GM12878 (cell line): ENCODE results near the gene PSMD8. TPM values are rescaled to one million over a fixed set of nuclear protein-coding genes. Genes with fewer than 3 reads are reported as not detected.

Experiments used
- ATAC-seq: fragments of 200-7000 bp; cut with Tn5 transposase; 3 replicates; pipeline ENCODE4 v1.9.1; 2020; ENCODE audit warnings: mild to moderate bottlenecking, moderate library complexity
- BruUV-seq: library from RNA; stranded (reverse); fragments of 400-500 nt; replicated peaks from 2 replicates; lab custom pipeline; 2021; lab: Mats Ljungman, UMichigan
- CTCF ChIA-PET: fragments of 300-600 bp; sonication (Branson Sonifier 250); formaldehyde crosslinking; extraction: SDS; loops from one replicate; lab custom pipeline; 2021; ENCODE audit warnings: inconsistent platforms; lab: Yijun Ruan, JAX
- POLR2A ChIA-PET: fragments of 350-600 bp; formaldehyde crosslinking; extraction: SDS; loops from one replicate; lab custom pipeline; 2021; ENCODE audit warnings: inconsistent platforms; lab: Charles Lee
- RAD21 ChIA-PET: fragments of 300-600 bp; sonication (Branson Sonifier 250); formaldehyde crosslinking; loops from one replicate; lab custom pipeline; 2023; ENCODE audit warnings: antibody characterized with exemption; ENCODE audit not compliant: unreplicated experiment; lab: Charles Lee
- SMC1A ChIA-PET: fragments of 300-600 bp; sonication (Branson Sonifier 250); formaldehyde crosslinking; loops from one replicate; lab custom pipeline; 2023; ENCODE audit not compliant: unreplicated experiment, uncharacterized antibody; lab: Charles Lee
- DNase-seq: peaks from one replicate; pipeline ENCODE4 v3.0.0-alpha.2; 2011; ENCODE audit warnings: low read depth, low spot score
- FAIRE-seq: peaks from 3 replicates; lab custom pipeline; 2011; peaks lifted over from hg19 to GRCh38; lab: Jason Lieb, UNC
- H2AFZ ChIP-seq: 2 replicates; pipeline ENCODE4 v1.6.0; 2011; ENCODE audit warnings: low read depth, low read length, control low read depth; ENCODE audit not compliant: control insufficient read depth
- H3K27ac ChIP-seq: 2 replicates; pipeline ENCODE4 v1.5.1; 2011; ENCODE audit warnings: control low read depth; ENCODE audit not compliant: control insufficient read depth, insufficient read depth
- H3K27me3 ChIP-seq, 2 experiments: replicated peaks in 1 of 2; 2 replicates each; pipeline versions ENCODE4 v1.6.0 to v1.6.1; 2011; ENCODE audit warnings: low read length in 1 of 2; ENCODE audit not compliant: control insufficient read depth in 2 of 2, insufficient read depth in 2 of 2
- H3K36me3 ChIP-seq, 2 experiments: 2 replicates each; pipeline ENCODE4 v1.5.1; 2011; ENCODE audit warnings: low read length in 1 of 2; ENCODE audit not compliant: control insufficient read depth in 2 of 2, insufficient read depth in 2 of 2
- H3K4me1 ChIP-seq: 2 replicates; pipeline ENCODE4 v1.6.1; 2011; ENCODE audit warnings: mild to moderate bottlenecking, low read length, moderate library complexity, mixed read lengths; ENCODE audit not compliant: control insufficient read depth, insufficient read depth
- H3K4me2 ChIP-seq: 2 replicates; pipeline ENCODE4 v1.6.0; 2011; ENCODE audit warnings: control low read depth; ENCODE audit not compliant: control insufficient read depth, insufficient read depth
- H3K4me3 ChIP-seq: fragments of 200-600 bp; sonication (generic); 2 replicates; pipeline ENCODE4 v1.5.1; 2016
- H3K79me2 ChIP-seq: 2 replicates; pipeline ENCODE4 v1.6.0; 2011; ENCODE audit warnings: low read length; ENCODE audit not compliant: control insufficient read depth, insufficient read depth
- H3K9ac ChIP-seq: 2 replicates; pipeline ENCODE4 v1.8.0; 2011; ENCODE audit warnings: low read length, control low read depth, mixed read lengths; ENCODE audit not compliant: control insufficient read depth, insufficient read depth
- H3K9me3 ChIP-seq: replicated peaks from 3 replicates; pipeline ENCODE4 v1.5.1; 2011; ENCODE audit warnings: mild to moderate bottlenecking, low read length; ENCODE audit not compliant: control insufficient read depth, insufficient read depth
- H4K20me1 ChIP-seq: 2 replicates; pipeline ENCODE4 v1.6.0; 2011; ENCODE audit not compliant: control insufficient read depth, insufficient read depth
- FOXK2 ChIP-seq: fragments of 450-650 bp; IDR thresholded peaks from 2 replicates; pipeline ENCODE4 v1.6.1; 2017; ENCODE audit warnings: mild to moderate bottlenecking, moderate library complexity
- HDAC2 ChIP-seq: fragments of 200-600 bp; sonication (generic); IDR thresholded peaks from 2 replicates; pipeline ENCODE4 v1.6.1; 2017
- MAX ChIP-seq: IDR thresholded peaks from 2 replicates; pipeline ENCODE4 v1.6.1; 2012; ENCODE audit warnings: low read depth, low read length, improper control_type of control experiment
- MEF2B ChIP-seq: fragments of 450-650 bp; IDR thresholded peaks from 2 replicates; pipeline ENCODE4 v1.6.1; 2018; ENCODE audit warnings: mild to moderate bottlenecking, moderate library complexity; ENCODE audit not compliant: partially characterized antibody, poor library complexity, severe bottlenecking
- MYB ChIP-seq: fragments of 150-350 bp; IDR thresholded peaks from 2 replicates; pipeline ENCODE4 v1.6.1; 2014; ENCODE audit warnings: mild to moderate bottlenecking, low read depth, low read length, borderline replicate concordance
- PAX5 ChIP-seq: IDR thresholded peaks from 2 replicates; pipeline ENCODE4 v1.6.1; 2011; ENCODE audit warnings: low read depth, low read length, borderline replicate concordance
- RAD51 ChIP-seq: fragments of 450-650 bp; IDR thresholded peaks from 2 replicates; pipeline ENCODE4 v1.6.1; 2016; ENCODE audit warnings: moderate library complexity, mild to moderate bottlenecking, inconsistent platforms
- RCOR1 ChIP-seq: conservative IDR thresholded peaks from 2 replicates; pipeline ENCODE4 v1.6.1; 2012; ENCODE audit warnings: low read depth, low read length, improper control_type of control experiment
- RELB ChIP-seq: fragments of 450-650 bp; IDR thresholded peaks from 2 replicates; pipeline ENCODE4 v1.6.1; 2017; ENCODE audit warnings: low read depth, mild to moderate bottlenecking, moderate library complexity
- SIN3A ChIP-seq: IDR thresholded peaks from 2 replicates; pipeline ENCODE4 v1.6.1; 2012; ENCODE audit warnings: low read depth, low read length, improper control_type of control experiment
- SMARCA5 ChIP-seq: fragments of 450-650 bp; IDR thresholded peaks from 2 replicates; pipeline ENCODE4 v1.6.1; 2017; ENCODE audit warnings: mild to moderate bottlenecking
- SP1 ChIP-seq: IDR thresholded peaks from one replicate; pipeline ENCODE4 v1.6.1; 2011; ENCODE audit warnings: low read depth, low read length
- SREBF2 ChIP-seq: IDR thresholded peaks from 2 replicates; pipeline ENCODE4 v1.6.1; 2012; ENCODE audit warnings: mild to moderate bottlenecking, low read length
- ZBTB4 ChIP-seq: fragments of 450-650 bp; formaldehyde crosslinking; IDR thresholded peaks from 2 replicates; pipeline ENCODE4 v1.4.0; 2022; ENCODE audit warnings: mild to moderate bottlenecking, moderate library complexity
- WGBS: methylation state at CpG from one replicate; pipeline ENCODE4 v1.1.6; 2016; ENCODE audit warnings: low lambda C conversion rate; ENCODE audit not compliant: insufficient replicate concordance, insufficient coverage; ENCODE audit errors: missing lambda C conversion rate; 5-methylcytosine and 5-hydroxymethylcytosine counted together
- in situ Hi-C: fragments of 300-500 bp; cut with MboI; formaldehyde crosslinking; loops from 9 replicates; pipeline ENCODE4 v1.14.3; 2018; ENCODE audit warnings: mixed read lengths
- intact Hi-C: fragments of 100-400 bp; cut with micrococcal nuclease; formaldehyde crosslinking; loops from one replicate; pipeline ENCODE4 v1.14.2; 2022; ENCODE audit not compliant: unreplicated experiment
- polyA plus RNA-seq, 11 experiments: library from polyadenylated mRNA; depleted of rRNA in 4 of 11; unstranded in 6 of 11; stranded (reverse) in 5 of 11; fragments of >200 nt; fragmentation: Nextera tagmentation in 4 of 11; fragmentation: Illumina TruSeq in 1 of 11; extraction: Ambion mirVana in 4 of 11; extraction: Trizol in 1 of 11; gene quantifications; 1 replicate in 1 of 11; 2 replicates in 10 of 11; pipeline versions ENCODE4 v1.2.1 to v1.2.3, GENCODE V29; 2011 to 2016; ENCODE audit warnings: inconsistent platforms in 2 of 11, missing spikeins in 2 of 11, low read depth in 1 of 11
- total RNA-seq, 4 experiments: library from RNA; depleted of rRNA in 3 of 4; stranded (reverse); fragments of >200 nt in 3 of 4; fragmentation: Illumina TruSeq in 1 of 4; extraction: Trizol in 1 of 4; gene quantifications; 2 replicates each; pipeline versions ENCODE4 v1.2.1 to v1.2.3, GENCODE V29; 2013 to 2021

Gene PSMD8
- total and polyA plus RNA-seq, 10 of the 15 experiments (the other 5 are each of a cell fraction or from before 2014, with no cell fraction given), result 81.2 to 409 (median 268) TPM

GRCh38 chr19:38335949-38336637 is 38.3 kb upstream of the PSMD8 start (continued):
- no peak for TF ChIP-seq ZBTB4 (CRISPR knock-in tag)

- FAIRE-seq (peak; percentile 97), DNase-seq (peak; percentile 88), ATAC-seq (peak; percentile 77)
- ChIA-PET CTCF (interaction anchor here (0.9 to 5.3 kb wide), 6 partner anchors 37 to 434 kb away, joined by 3 to 74 read pairs (median 6); partner anchors contain the start of gene PSMD8), RAD21 (interaction anchor here (0.6 to 2.1 kb wide), 6 partner anchors 37 to 430 kb away, joined by 3 to 30 read pairs (median 6); partner anchors contain the start of genes FAM98C, PSMD8, SIPA1L3 and WDR87), SMC1A (interaction anchor here (0.7 to 3.3 kb wide), 6 partner anchors 37 to 429 kb away, joined by 3 to 21 read pairs (median 6); partner anchors contain the start of genes PSMD8 and SIPA1L3), POLR2A (interaction anchor here (3.1 kb wide), 1 partner anchor 38 kb away, joined by 26 read pairs; the partner anchor contains the start of gene PSMD8)
- Histone ChIP-seq H3K79me2 (no peaks in the 10 kb centered on the region), H3K27me3 (no peaks in the 10 kb centered on the region), H3K36me3 (no peaks in the 10 kb centered on the region), H3K9me3 (no peaks in the 10 kb centered on the region), H3K9ac (peak overlapping the region; percentile 70), H3K27ac (peak overlapping the region; percentile 91), H4K20me1 (no peaks in the 10 kb centered on the region), H3K4me1 (peaks cover 3% of the 10 kb centered on the region; the same call in 1 of the 2 replicates), H3K4me2 (peak overlapping the region; percentile 95), H2AFZ (peak overlapping the region; percentile 96), H3K4me3 (peak overlapping the region; percentile 79)
- intact Hi-C loops (no loop called here), in situ Hi-C loops (loop anchor here (5.0 kb wide), 1 partner anchor 36 kb away; the partner anchor contains the start of gene PSMD8)
- BruUV-seq, result no TSS peak
- 13% methylated on average over 33 of the region's 41 CpGs for WGBS
- no peak for TF ChIP-seq RAD51
- TF ChIP-seq PAX5, result peak; percentile 85
- TF ChIP-seq HDAC2, result no peak
- no peak for TF ChIP-seq SREBF2
- 0 out of 2 replicates have a peak, but pooled peaks have one; percentile 45 for TF ChIP-seq SIN3A
- TF ChIP-seq MAX, result peak; percentile 78
- TF ChIP-seq FOXK2, result peak; percentile 40
- TF ChIP-seq MYB, result no peak
- TF ChIP-seq SP1, result no peak
- peak; percentile 30; the same call in 1 of the 2 replicates for TF ChIP-seq RELB
- no peak; the same call in 1 of the 2 replicates for TF ChIP-seq SMARCA5
- TF ChIP-seq RCOR1, result no peak
- no peak for TF ChIP-seq MEF2B
These were observed 37.6 kb upstream of the PSMD8 start for GRCh38 chr19:38336638-38337359.
